GM10266 (cell line): ENCODE results near the gene LTV1.

Experiments used
- DNase-seq: peaks from one replicate; pipeline ENCODE4 v3.0.0; 2012; ENCODE audit errors: extremely low spot score
- CTCF ChIP-seq: IDR thresholded peaks from 2 replicates; pipeline ENCODE4 v1.5.1; 2012; ENCODE audit warnings: mild to moderate bottlenecking, low read depth; ENCODE audit not compliant: control insufficient read depth, insufficient read depth; ENCODE audit errors: missing control alignments

LTV1 gene

GRCh38 chr6:143880412-143880811, 37.3 kb downstream of the LTV1 start:
- TF ChIP-seq CTCF, result no peak
- no peak for DNase-seq

GRCh38 chr6:143882401-143882930, 39.3 kb downstream of the LTV1 start:
- no peak for DNase-seq
- TF ChIP-seq CTCF, result no peak

- no peak for DNase-seq
- no peak for TF ChIP-seq CTCF
Measured at GRCh38 chr6:143884216-143884900, 41.2 kb downstream of the LTV1 start.

- no peak for TF ChIP-seq CTCF
- no peak for DNase-seq
Measured at GRCh38 chr6:143885116-143885515, 42.0 kb downstream of the LTV1 start.

GRCh38 chr6:143894655-143895054, 51.5 kb downstream of the LTV1 start:
- TF ChIP-seq CTCF, result no peak
- DNase-seq, result no peak

GRCh38 chr6:143896126-143896860, 53.2 kb downstream of the LTV1 start:
- no peak for DNase-seq

More at GRCh38 chr6:143896126-143896860, 53.2 kb downstream of the LTV1 start:
- TF ChIP-seq CTCF, result no peak
